ENCODE measurements around the gene CNTN2. TPM values are rescaled to one million over a fixed set of nuclear protein-coding genes. Genes with fewer than 3 reads are reported as not detected.

The CNTN2 gene
- total RNA-seq, 1 experiment from 2014 or later: not detected

DNA sequence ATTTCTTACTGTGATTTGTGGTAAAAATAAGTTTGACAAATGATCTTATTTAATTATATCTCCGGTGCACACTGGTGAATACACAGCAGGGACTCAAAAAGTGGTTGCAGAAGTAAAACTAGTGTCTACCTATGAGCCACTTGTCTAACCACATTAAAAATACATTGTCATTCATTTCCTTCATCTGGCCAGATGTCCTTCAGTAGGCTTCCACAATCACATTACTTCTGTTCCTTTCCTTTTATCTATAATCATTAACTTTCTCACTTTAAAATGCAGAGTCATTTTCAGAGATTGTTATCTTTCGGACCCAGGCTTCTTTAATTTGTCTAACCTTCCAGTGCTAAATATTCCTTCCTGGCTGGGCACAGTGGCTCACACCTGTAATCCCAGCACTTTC is 75.7 kb downstream of the CNTN2 start:
- no peaks in the 10 kb centered on the region for H3K27me3 Mint-ChIP-seq (ENCODE audit: unreplicated experiment)
- CTCF ChIA-PET: interaction anchor here (0.6 kb wide), 1 partner anchor 1397 kb away, joined by 4 read pairs; no protein-coding TSS in a partner anchor
- TF ChIP-seq, protein P1, sequence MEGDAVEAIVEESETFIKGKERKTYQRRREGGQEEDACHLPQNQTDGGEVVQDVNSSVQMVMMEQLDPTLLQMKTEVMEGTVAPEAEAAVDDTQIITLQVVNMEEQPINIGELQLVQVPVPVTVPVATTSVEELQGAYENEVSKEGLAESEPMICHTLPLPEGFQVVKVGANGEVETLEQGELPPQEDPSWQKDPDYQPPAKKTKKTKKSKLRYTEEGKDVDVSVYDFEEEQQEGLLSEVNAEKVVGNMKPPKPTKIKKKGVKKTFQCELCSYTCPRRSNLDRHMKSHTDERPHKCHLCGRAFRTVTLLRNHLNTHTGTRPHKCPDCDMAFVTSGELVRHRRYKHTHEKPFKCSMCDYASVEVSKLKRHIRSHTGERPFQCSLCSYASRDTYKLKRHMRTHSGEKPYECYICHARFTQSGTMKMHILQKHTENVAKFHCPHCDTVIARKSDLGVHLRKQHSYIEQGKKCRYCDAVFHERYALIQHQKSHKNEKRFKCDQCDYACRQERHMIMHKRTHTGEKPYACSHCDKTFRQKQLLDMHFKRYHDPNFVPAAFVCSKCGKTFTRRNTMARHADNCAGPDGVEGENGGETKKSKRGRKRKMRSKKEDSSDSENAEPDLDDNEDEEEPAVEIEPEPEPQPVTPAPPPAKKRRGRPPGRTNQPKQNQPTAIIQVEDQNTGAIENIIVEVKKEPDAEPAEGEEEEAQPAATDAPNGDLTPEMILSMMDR (IDR thresholded peaks at IDR 0.05; ENCODE audit: unreplicated experiment): no peak
- H3K4me3 Mint-ChIP-seq (ENCODE audit: low read depth, unreplicated experiment): no peak overlapping the region
- H3K27ac Mint-ChIP-seq (ENCODE audit: unreplicated experiment): no peak overlapping the region
- H3K9me3 Mint-ChIP-seq (ENCODE audit: low read depth, unreplicated experiment): no peaks in the 10 kb centered on the region
- peaks cover 34% of the 10 kb centered on the region for H3K4me1 Mint-ChIP-seq (ENCODE audit: low read depth, unreplicated experiment)
- peaks cover 44% of the 10 kb centered on the region for H3K36me3 Mint-ChIP-seq (ENCODE audit: insufficient read depth, unreplicated experiment)
- BruUV-seq (replicated peaks): no TSS peak
- DNase-seq: no peak
- intact Hi-C loops (cut with micrococcal nuclease; ENCODE audit: unreplicated experiment): no loop called here

DNA sequence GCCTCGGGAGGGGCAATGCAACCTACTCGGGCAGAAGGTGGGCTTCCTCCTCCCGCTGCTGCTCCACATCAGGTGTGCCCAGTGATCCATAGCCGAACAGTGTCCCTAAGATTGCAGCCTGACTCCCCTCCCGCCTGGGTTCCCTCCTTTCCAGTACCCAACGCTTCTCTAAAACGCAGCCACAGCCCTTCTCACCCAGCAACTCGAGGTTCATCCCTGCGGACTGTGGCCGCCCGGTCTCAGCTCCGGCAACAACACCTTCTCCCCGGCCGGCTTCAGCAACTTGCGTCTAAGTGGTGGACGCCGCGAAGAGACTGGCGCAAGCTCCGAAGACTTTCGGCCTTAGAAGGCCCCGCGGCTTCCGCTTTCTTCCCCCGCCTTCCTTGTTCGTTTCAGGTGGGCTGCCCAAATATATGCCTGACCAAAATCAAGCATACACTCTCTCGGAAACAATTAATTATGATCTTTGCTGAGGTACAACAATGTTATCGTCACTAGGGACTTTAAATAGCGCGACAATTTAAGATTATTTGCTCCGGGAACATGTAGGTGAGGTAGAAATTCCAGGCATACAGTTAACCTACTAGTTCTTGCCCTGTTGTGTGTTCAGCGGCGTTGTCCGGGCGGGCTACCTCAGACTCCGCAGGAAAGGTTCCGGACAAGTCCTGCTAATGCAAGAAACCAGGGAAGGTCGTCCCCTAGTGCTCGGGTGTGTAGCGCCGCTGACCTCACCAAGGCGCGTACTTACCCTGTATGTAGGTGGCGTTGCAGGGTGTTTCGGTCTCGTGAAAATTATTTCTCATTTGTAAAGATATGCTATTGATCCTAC is 78.9 kb downstream of the CNTN2 start, which contains the start of gene RBBP5:
RBBP5 (minus strand) TSS at position 319 of the 829 bp plus-strand sequence; CDS start at position 214, 105 bp downstream.
- intact Hi-C loops (cut with micrococcal nuclease; ENCODE audit: unreplicated experiment): loop anchor here (5.0 kb wide), 1 partner anchor 135 kb away; no protein-coding TSS in a partner anchor
- Mint-ChIP-seq H3K27ac (ENCODE audit: unreplicated experiment) (peak within 1 kb of the TSS; percentile 94), H3K4me3 (ENCODE audit: low read depth, unreplicated experiment) (peak within 1 kb of the TSS; percentile 93), H3K9me3 (ENCODE audit: low read depth, unreplicated experiment) (no peaks in the 10 kb centered on the region), H3K36me3 (ENCODE audit: insufficient read depth, unreplicated experiment) (peaks cover 32% of the 10 kb centered on the region), H3K4me1 (ENCODE audit: low read depth, unreplicated experiment) (peaks cover 34% of the 10 kb centered on the region), H3K27me3 (ENCODE audit: unreplicated experiment) (no peaks in the 10 kb centered on the region)
- DNase-seq: peak; percentile 98
- no TSS peak for BruUV-seq (replicated peaks)
- CTCF ChIA-PET: interaction anchor here (0.7 to 2.9 kb wide), 5 partner anchors 13 to 134 kb away, joined by 3 to 12 read pairs (median 3); no protein-coding TSS in a partner anchor
- TF ChIP-seq, protein P1 (IDR thresholded peaks at IDR 0.05; ENCODE audit: unreplicated experiment): peak; percentile 69

DNA sequence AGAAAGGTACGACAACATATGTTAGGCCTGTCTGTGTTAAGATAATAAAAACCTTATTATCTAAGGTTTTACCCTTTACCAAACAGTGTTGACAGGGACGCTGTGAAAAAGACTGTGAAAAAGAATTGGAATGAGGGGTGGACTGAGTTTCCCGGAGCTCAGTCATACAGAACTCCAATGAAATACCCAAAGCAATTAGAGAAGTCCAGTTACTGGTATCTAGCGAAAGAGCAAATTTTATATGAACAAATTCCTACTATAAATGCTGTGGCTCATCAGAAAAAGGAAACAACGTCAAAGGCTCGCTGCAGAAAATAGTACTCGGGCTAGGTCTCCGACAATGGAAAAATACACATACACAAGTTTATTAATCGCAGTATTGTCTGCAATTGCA is 79.5 kb downstream of the CNTN2 start:
- H3K4me1 Mint-ChIP-seq (ENCODE audit: low read depth, unreplicated experiment): peaks cover 34% of the 10 kb centered on the region
- intact Hi-C loops (cut with micrococcal nuclease; ENCODE audit: unreplicated experiment): loop anchor here (5.0 kb wide), 1 partner anchor 135 kb away; no protein-coding TSS in a partner anchor
- H3K4me3 Mint-ChIP-seq (ENCODE audit: low read depth, unreplicated experiment): peak overlapping the region; percentile 93
- H3K27ac Mint-ChIP-seq (ENCODE audit: unreplicated experiment): peak overlapping the region; percentile 94
- H3K27me3 Mint-ChIP-seq (ENCODE audit: unreplicated experiment): no peaks in the 10 kb centered on the region
- H3K36me3 Mint-ChIP-seq (ENCODE audit: insufficient read depth, unreplicated experiment): peaks cover 32% of the 10 kb centered on the region
- no peaks in the 10 kb centered on the region for H3K9me3 Mint-ChIP-seq (ENCODE audit: low read depth, unreplicated experiment)
- DNase-seq: no peak
- CTCF ChIA-PET: interaction anchor here (2.2 to 2.9 kb wide), 2 partner anchors 19 to 134 kb away, joined by 10 to 12 read pairs; no protein-coding TSS in a partner anchor
- no TSS peak for BruUV-seq (replicated peaks)
- TF ChIP-seq, protein P1 (IDR thresholded peaks at IDR 0.05; ENCODE audit: unreplicated experiment): no peak

DNA sequence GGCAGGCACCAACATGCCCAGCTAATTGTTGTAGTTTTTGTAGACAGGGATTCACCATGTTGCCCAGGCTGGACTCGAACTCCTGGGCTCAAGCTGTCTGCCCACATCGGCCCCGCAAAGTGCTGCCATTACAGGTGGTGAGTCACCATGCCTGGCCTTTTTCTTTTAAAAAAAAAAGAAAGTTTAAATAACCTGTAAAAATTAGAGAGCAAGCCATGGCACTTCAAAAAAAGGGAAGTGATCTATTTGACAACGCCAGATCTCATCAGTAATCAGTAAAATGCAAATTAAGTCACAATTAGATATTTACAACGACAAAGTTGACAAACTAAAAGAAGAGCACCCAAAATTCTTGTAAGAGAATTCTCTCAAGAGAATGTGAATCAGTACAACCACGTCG is 81.7 kb downstream of the CNTN2 start:
- CTCF ChIA-PET: no interaction called here
- Mint-ChIP-seq H3K4me1 (ENCODE audit: low read depth, unreplicated experiment) (peaks cover 20% of the 10 kb centered on the region), H3K27ac (ENCODE audit: unreplicated experiment) (no peak overlapping the region), H3K9me3 (ENCODE audit: low read depth, unreplicated experiment) (no peaks in the 10 kb centered on the region), H3K4me3 (ENCODE audit: low read depth, unreplicated experiment) (no peak overlapping the region), H3K36me3 (ENCODE audit: insufficient read depth, unreplicated experiment) (peaks cover 28% of the 10 kb centered on the region), H3K27me3 (ENCODE audit: unreplicated experiment) (no peaks in the 10 kb centered on the region)
- TF ChIP-seq, protein P1 (IDR thresholded peaks at IDR 0.05; ENCODE audit: unreplicated experiment): no peak
- intact Hi-C loops (cut with micrococcal nuclease; ENCODE audit: unreplicated experiment): loop anchor here (5.0 kb wide), 1 partner anchor 133 kb away; no protein-coding TSS in a partner anchor
- DNase-seq: no peak
- BruUV-seq (replicated peaks): no TSS peak
